Measurements from ENCODE around the gene AKNA. TPM values are rescaled to one million over a fixed set of nuclear protein-coding genes. Genes with fewer than 3 reads are reported as not detected.

The AKNA gene
- polyA plus RNA-seq, 1 of the 3 experiments (the other 2 are of a cell fraction), result 0.84 TPM

GRCh38 chr9:114378016-114378415 lies 9.8 kb downstream of the AKNA start:
- CTCF ChIA-PET, result no interaction called here
- H3F3A ChIP-seq (replicated peaks; ENCODE audit: insufficient read depth), result no peaks in the 10 kb centered on the region
- no peak overlapping the region for H3K9ac ChIP-seq
- H3K4me2 ChIP-seq, result no peak overlapping the region
- H3K36me3 ChIP-seq (replicated peaks in 1 of 2; ENCODE audit: control insufficient read depth in 1 of 2, insufficient read depth in 2 of 2, low read length in 1 of 2), result no peaks in the 10 kb centered on the region
- H3K27me3 ChIP-seq (ENCODE audit: insufficient read depth), result no peaks in the 10 kb centered on the region
- no peak for TF ChIP-seq NFIC (IDR thresholded peaks at IDR 0.05; ENCODE audit: borderline replicate concordance)
- TF ChIP-seq, protein P1, sequence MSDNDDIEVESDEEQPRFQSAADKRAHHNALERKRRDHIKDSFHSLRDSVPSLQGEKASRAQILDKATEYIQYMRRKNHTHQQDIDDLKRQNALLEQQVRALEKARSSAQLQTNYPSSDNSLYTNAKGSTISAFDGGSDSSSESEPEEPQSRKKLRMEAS (IDR thresholded peaks at IDR 0.05; ENCODE audit: low read depth), result no peak
- TF ChIP-seq TAF1 (IDR thresholded peaks at IDR 0.05; ENCODE audit: borderline replicate concordance, low read depth, low read length), result no peak
- TF ChIP-seq FOXJ3 (CRISPR knock-in tag; IDR thresholded peaks at IDR 0.05), result no peak
- TF ChIP-seq USF1 (IDR thresholded peaks at IDR 0.05; ENCODE audit: borderline replicate concordance, low read depth), result no peak
- TF ChIP-seq REST (IDR thresholded peaks at IDR 0.05; ENCODE audit: low read depth, low read length), result no peak
- TF ChIP-seq, protein P2, sequence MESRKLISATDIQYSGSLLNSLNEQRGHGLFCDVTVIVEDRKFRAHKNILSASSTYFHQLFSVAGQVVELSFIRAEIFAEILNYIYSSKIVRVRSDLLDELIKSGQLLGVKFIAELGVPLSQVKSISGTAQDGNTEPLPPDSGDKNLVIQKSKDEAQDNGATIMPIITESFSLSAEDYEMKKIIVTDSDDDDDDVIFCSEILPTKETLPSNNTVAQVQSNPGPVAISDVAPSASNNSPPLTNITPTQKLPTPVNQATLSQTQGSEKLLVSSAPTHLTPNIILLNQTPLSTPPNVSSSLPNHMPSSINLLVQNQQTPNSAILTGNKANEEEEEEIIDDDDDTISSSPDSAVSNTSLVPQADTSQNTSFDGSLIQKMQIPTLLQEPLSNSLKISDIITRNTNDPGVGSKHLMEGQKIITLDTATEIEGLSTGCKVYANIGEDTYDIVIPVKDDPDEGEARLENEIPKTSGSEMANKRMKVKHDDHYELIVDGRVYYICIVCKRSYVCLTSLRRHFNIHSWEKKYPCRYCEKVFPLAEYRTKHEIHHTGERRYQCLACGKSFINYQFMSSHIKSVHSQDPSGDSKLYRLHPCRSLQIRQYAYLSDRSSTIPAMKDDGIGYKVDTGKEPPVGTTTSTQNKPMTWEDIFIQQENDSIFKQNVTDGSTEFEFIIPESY (IDR thresholded peaks at IDR 0.05; ENCODE audit: borderline replicate concordance, low read depth), result no peak
- no peak for TF ChIP-seq YY1 (IDR thresholded peaks at IDR 0.05; ENCODE audit: low read depth)
- TF ChIP-seq SMC3 (IDR thresholded peaks at IDR 0.05; ENCODE audit: low read depth, low read length), result no peak
- TF ChIP-seq FOXM1 (IDR thresholded peaks at IDR 0.05; ENCODE audit: low read depth), result no peak
- TF ChIP-seq JUND (IDR thresholded peaks at IDR 0.05), result no peak
- no peak for TF ChIP-seq TCF12 (IDR thresholded peaks at IDR 0.05)
- no peak for TF ChIP-seq MEF2A (IDR thresholded peaks at IDR 0.05; ENCODE audit: borderline replicate concordance, low read depth)
- no peak for TF ChIP-seq GATA2 (CRISPR knock-in tag; IDR thresholded peaks at IDR 0.05)
- TF ChIP-seq CTCF (IDR thresholded peaks at IDR 0.05), result no peak
- TF ChIP-seq MXI1 (IDR thresholded peaks at IDR 0.05; ENCODE audit: low read depth, low read length), result no peak
- no peak for TF ChIP-seq POLR2AphosphoS5 (IDR thresholded peaks at IDR 0.05; ENCODE audit: low read depth, low read length)
- H3K9me3 ChIP-seq, result no peaks in the 10 kb centered on the region
- WGBS (ENCODE audit: low lambda C conversion rate), result 94% methylated on average over 8 of the region's 8 CpGs
- no peak for DNase-seq
- no peak overlapping the region for H3K4me3 ChIP-seq (ENCODE audit: low read depth in 2 of 2, low read length in 1 of 2)
- POLR2A ChIA-PET, result no interaction called here
- H3K27ac ChIP-seq (ENCODE audit: low read depth in 2 of 2, low read length in 1 of 2), result no peak overlapping the region
- H4K20me1 ChIP-seq (ENCODE audit: insufficient read depth), result no peaks in the 10 kb centered on the region
- no peak overlapping the region for H2AFZ ChIP-seq (ENCODE audit: low read depth)
- H3K79me2 ChIP-seq (ENCODE audit: insufficient read depth), result no peaks in the 10 kb centered on the region
- no peaks in the 10 kb centered on the region for H3K4me1 ChIP-seq (ENCODE audit: control insufficient read depth in 1 of 2, insufficient read depth in 2 of 2, low read depth in 1 of 2, low read length in 1 of 2)
- no peaks in the 10 kb centered on the region for H3K9me2 ChIP-seq
